Breast epithelium (tissue), 3 donors: ENCODE results near the gene FAM161B.

Experiments used
- POLR2A ChIP-seq: fragments of 450-650 bp; IDR thresholded peaks from one replicate; pipeline ENCODE4 v1.6.1; 2016; ENCODE audit warnings: antibody characterized with exemption, mild to moderate bottlenecking, moderate library complexity
- TF ChIP-seq, protein P1 (sequence below), 3 donors: fragments of 450-650 bp; IDR thresholded peaks; one replicate each; pipeline ENCODE4 v1.5.1; 2016 to 2017; ENCODE audit warnings: antibody characterized with exemption in 3 of 3, mild to moderate bottlenecking in 3 of 3, moderate library complexity in 3 of 3

GRCh38 chr14:73924337-73924736, 25.6 kb downstream of the FAM161B start:
- no peak for TF ChIP-seq POLR2A
- TF ChIP-seq, protein P1, sequence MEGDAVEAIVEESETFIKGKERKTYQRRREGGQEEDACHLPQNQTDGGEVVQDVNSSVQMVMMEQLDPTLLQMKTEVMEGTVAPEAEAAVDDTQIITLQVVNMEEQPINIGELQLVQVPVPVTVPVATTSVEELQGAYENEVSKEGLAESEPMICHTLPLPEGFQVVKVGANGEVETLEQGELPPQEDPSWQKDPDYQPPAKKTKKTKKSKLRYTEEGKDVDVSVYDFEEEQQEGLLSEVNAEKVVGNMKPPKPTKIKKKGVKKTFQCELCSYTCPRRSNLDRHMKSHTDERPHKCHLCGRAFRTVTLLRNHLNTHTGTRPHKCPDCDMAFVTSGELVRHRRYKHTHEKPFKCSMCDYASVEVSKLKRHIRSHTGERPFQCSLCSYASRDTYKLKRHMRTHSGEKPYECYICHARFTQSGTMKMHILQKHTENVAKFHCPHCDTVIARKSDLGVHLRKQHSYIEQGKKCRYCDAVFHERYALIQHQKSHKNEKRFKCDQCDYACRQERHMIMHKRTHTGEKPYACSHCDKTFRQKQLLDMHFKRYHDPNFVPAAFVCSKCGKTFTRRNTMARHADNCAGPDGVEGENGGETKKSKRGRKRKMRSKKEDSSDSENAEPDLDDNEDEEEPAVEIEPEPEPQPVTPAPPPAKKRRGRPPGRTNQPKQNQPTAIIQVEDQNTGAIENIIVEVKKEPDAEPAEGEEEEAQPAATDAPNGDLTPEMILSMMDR (IDR thresholded peaks at IDR 0.05) = no peak
